ENCODE measurements around the gene SCYL1. TPM values are rescaled to one million over a fixed set of nuclear protein-coding genes. Genes with fewer than 3 reads are reported as not detected.

Gene SCYL1
- polyA plus RNA-seq, 1 donor (not counting 4 experiments of a cell fraction or from before 2014, with no cell fraction given), result 31.3 TPM

GRCh38 chr11:65537296-65537597, 12.4 kb downstream of the SCYL1 start:
- Histone ChIP-seq H3K9ac (ENCODE audit: control insufficient read depth, extremely low read depth, insufficient read depth, low read length) (no peak overlapping the region), H3K9me1 (ENCODE audit: control insufficient read depth, extremely low read depth, insufficient read depth, low read length) (no peaks in the 10 kb centered on the region), H3K9me3 (ENCODE audit: control insufficient read depth, low read depth, low read length) (no peaks in the 10 kb centered on the region), H4K20me1 (ENCODE audit: control insufficient read depth, extremely low read depth, insufficient read depth, low read length) (peaks cover 3% of the 10 kb centered on the region), H3K27me3 (ENCODE audit: control insufficient read depth, extremely low read depth, insufficient read depth, low read length) (no peaks in the 10 kb centered on the region), H3K4me3 (ENCODE audit: control insufficient read depth in 2 of 3, extremely low read depth in 1 of 3, insufficient read depth in 2 of 3, low read depth in 1 of 3, low read length in 3 of 3) (no peak overlapping the region), H3K27ac (ENCODE audit: control insufficient read depth, insufficient read depth, low read length) (no peak overlapping the region), H2AFZ (ENCODE audit: control insufficient read depth, low read length) (no peak overlapping the region), H3K4me1 (ENCODE audit: control insufficient read depth, extremely low read depth, insufficient read depth, low read length) (peaks cover 14% of the 10 kb centered on the region), H3K4me2 (ENCODE audit: control insufficient read depth, extremely low read depth, insufficient read depth, low read depth, low read length) (no peak overlapping the region), H3K79me2 (ENCODE audit: control insufficient read depth, insufficient read depth, low read length) (no peaks in the 10 kb centered on the region), H3K36me3 (ENCODE audit: control insufficient read depth in 2 of 2, extremely low read depth in 1 of 2, insufficient read depth in 2 of 2, low read length in 2 of 2) (peaks cover 6 to 18% of the 10 kb centered on the region in 2 experiments)
- dilution Hi-C loops (cut with MboI; ENCODE audit: extremely low pct_ligation_motif_present, low sequenced_read_pairs), result no loop called here
- TF ChIP-seq EZH2 (IDR thresholded peaks at IDR 0.05; ENCODE audit: low read length) (no peak), CTCF (optimal IDR thresholded peaks at IDR 0.05 in 1 of 3, IDR thresholded peaks at IDR 0.05 in 1 of 3, conservative IDR thresholded peaks at IDR 0.05 in 1 of 3; ENCODE audit: extremely low read depth in 1 of 3, insufficient read depth in 2 of 3, low read length in 3 of 3) (no peak)
- DNase-seq (ENCODE audit: low read depth, low spot score), result no peak
- FAIRE-seq, result no peak

DNA sequence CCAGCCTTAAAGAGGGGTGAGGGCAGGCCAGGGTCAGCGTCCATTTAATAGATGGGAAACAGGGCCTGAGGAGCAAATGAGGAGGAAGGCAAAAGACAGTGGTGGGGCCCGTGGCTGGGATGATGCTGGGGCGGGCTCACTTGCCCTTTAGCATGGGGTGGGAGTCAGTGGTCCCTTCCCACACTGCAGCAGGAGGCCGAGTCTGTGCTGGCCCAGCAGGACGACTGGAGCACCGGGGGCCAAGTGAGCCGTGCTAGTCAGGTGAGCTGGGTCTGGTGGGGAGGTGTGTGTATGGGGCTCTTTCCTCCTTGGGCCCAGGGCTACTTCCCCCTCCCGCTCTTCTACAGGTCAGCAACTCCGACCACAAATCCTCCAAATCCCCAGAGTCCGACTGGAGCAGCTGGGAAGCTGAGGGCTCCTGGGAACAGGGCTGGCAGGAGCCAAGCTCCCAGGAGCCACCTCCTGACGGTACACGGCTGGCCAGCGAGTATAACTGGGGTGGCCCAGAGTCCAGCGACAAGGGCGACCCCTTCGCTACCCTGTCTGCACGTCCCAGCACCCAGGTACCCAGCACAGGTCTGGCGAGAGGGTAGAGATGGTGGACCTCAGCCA, 12.8 kb downstream of the SCYL1 start:
- H3K4me1 ChIP-seq (ENCODE audit: control insufficient read depth, extremely low read depth, insufficient read depth, low read length), result peaks cover 14% of the 10 kb centered on the region
- H3K4me2 ChIP-seq (ENCODE audit: control insufficient read depth, extremely low read depth, insufficient read depth, low read depth, low read length), result no peak overlapping the region
- H3K9me1 ChIP-seq (ENCODE audit: control insufficient read depth, extremely low read depth, insufficient read depth, low read length), result no peaks in the 10 kb centered on the region
- H3K36me3 ChIP-seq (ENCODE audit: control insufficient read depth in 2 of 2, extremely low read depth in 1 of 2, insufficient read depth in 2 of 2, low read length in 2 of 2), result peaks cover 6 to 14% of the 10 kb centered on the region in 2 experiments
- no peak overlapping the region for H3K4me3 ChIP-seq (ENCODE audit: control insufficient read depth in 2 of 3, extremely low read depth in 1 of 3, insufficient read depth in 2 of 3, low read depth in 1 of 3, low read length in 3 of 3)
- no peak overlapping the region for H3K9ac ChIP-seq (ENCODE audit: control insufficient read depth, extremely low read depth, insufficient read depth, low read length)
- no peak overlapping the region for H3K27ac ChIP-seq (ENCODE audit: control insufficient read depth, insufficient read depth, low read length)
- no peaks in the 10 kb centered on the region for H3K79me2 ChIP-seq (ENCODE audit: control insufficient read depth, insufficient read depth, low read length)
- TF ChIP-seq CTCF (optimal IDR thresholded peaks at IDR 0.05 in 1 of 3, IDR thresholded peaks at IDR 0.05 in 1 of 3, conservative IDR thresholded peaks at IDR 0.05 in 1 of 3; ENCODE audit: extremely low read depth in 1 of 3, insufficient read depth in 2 of 3, low read length in 3 of 3) (no peak), EZH2 (IDR thresholded peaks at IDR 0.05; ENCODE audit: low read length) (no peak)
- FAIRE-seq (no peak), DNase-seq (ENCODE audit: low read depth, low spot score) (no peak)
- H3K9me3 ChIP-seq (ENCODE audit: control insufficient read depth, low read depth, low read length), result no peaks in the 10 kb centered on the region
- H3K27me3 ChIP-seq (ENCODE audit: control insufficient read depth, extremely low read depth, insufficient read depth, low read length), result no peaks in the 10 kb centered on the region
- no peak overlapping the region for H2AFZ ChIP-seq (ENCODE audit: control insufficient read depth, low read length)
- peaks cover 3% of the 10 kb centered on the region for H4K20me1 ChIP-seq (ENCODE audit: control insufficient read depth, extremely low read depth, insufficient read depth, low read length)
- dilution Hi-C loops (cut with MboI; ENCODE audit: extremely low pct_ligation_motif_present, low sequenced_read_pairs), result no loop called here
